Measurements from ENCODE around the gene NEK1. TPM values are rescaled to one million over a fixed set of nuclear protein-coding genes. Genes with fewer than 3 reads are reported as not detected.

Gene NEK1
- total and polyA plus RNA-seq, 12 donors = 3.6 to 18.6 (median 15.0) TPM

DNA sequence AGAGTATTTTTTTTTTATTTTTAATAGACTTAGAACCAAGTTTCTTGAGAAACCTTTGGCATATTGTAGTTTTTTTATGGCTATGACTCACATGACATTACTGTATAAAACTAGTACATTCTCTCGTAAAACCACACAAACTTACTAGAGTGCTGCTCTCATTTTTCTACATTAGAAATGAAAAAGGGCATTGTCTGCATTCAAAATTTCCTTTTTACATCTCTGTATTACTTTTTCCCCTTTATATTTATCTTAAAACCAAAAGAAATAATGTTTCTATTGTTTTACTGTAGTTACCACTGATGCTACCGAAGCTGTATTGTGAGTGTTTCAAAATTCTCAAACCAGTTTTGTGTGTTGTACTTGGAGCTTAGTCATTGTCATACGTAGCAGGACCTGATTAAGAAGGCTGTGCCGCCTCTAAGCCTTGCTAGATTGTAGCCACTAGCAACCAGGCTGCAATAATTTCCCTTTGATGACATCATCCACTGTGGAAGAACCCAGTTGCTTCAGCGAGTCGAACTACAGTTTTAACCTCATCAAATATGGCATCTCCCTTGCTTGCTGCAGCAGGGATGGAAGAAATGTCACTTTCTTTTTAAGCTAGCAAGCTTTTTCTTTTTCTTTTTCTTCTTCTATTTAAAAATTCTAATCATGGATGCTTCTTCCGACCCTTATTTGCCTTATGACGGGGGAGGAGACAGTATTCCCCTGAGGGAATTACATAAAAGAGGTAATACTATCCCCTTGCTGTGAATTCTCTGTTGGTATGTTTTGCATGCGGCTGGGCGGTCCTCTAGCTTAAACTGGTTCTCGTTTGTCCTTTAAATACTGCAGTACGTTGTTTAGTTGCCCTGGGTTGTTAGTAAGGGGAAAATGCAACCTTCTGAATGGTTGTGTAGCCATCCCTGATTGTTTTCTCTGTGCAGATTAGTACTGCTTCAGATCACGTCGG is 47.6 kb upstream of the NEK1 start:
- Histone ChIP-seq H3K9me3 (no peaks in the 10 kb centered on the region), H3K27ac (peak overlapping the region; percentile 68 to 89 (median 84)), H3K4me3 (peak overlapping the region; percentile 19 to 59 (median 50)), H3K4me1 (peaks cover 0 to 64% (median 33%) of the 10 kb centered on the region in 9 donors), H3K27me3 (no peaks in the 10 kb centered on the region), H3K36me3 (no peaks in the 10 kb centered on the region)
- ATAC-seq (peak; percentile 96 to 100 (median 99)), DNase-seq (peak in 1 of 2 donors; percentile 89)
- TF ChIP-seq, protein P1, sequence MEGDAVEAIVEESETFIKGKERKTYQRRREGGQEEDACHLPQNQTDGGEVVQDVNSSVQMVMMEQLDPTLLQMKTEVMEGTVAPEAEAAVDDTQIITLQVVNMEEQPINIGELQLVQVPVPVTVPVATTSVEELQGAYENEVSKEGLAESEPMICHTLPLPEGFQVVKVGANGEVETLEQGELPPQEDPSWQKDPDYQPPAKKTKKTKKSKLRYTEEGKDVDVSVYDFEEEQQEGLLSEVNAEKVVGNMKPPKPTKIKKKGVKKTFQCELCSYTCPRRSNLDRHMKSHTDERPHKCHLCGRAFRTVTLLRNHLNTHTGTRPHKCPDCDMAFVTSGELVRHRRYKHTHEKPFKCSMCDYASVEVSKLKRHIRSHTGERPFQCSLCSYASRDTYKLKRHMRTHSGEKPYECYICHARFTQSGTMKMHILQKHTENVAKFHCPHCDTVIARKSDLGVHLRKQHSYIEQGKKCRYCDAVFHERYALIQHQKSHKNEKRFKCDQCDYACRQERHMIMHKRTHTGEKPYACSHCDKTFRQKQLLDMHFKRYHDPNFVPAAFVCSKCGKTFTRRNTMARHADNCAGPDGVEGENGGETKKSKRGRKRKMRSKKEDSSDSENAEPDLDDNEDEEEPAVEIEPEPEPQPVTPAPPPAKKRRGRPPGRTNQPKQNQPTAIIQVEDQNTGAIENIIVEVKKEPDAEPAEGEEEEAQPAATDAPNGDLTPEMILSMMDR (IDR thresholded peaks at IDR 0.05) = no peak
- 3 to 4% methylated on average over 14 of the region's 14 CpGs for WGBS, 2 donors
- intact Hi-C loops (cut with DNase I) = loop anchor here in 8 of 10 donors (1.0 to 10.0 kb wide), 5 partner anchors 33 to 45 kb away; partner anchors contain the start of genes CLCN3 (in 6 of the 8) and NEK1 (in 1 of the 8)

DNA sequence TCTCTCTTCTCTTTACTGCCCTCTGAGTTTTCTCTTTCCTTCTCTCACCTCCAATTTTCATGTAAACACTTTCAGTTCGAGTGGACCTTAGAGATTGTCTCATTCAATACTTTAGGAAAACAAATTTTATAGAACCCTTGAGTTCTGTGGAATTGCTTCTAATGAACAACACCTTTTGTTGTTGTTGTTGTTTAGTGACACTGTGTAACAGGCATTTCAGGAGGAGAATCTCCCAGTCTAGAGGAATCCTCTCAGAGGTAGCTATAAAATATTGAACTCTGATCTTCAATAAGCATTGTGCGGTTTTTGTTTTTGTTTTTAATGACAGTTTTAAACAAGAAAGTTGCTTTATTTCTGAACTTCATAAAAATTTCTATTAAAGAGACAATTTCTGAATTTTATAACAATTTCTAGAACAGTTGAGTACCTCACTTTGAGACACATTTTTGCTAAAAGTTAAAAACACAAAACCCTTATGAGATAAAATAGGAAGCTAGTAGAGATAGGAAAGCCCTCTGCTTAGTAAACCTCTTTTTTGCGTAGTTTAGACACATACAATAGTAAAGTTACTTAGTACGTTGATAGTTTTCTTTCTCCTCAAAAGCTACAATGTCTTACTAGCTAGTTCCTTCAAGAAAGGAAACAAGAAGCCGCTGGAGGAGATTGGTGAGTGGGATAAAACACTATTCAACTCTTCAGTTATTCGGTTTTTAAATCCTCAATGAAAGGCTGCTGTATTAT is 46.8 kb upstream of the NEK1 start:
- intact Hi-C loops (cut with DNase I) = loop anchor here in 2 of 10 donors (2.0 to 5.0 kb wide), 2 partner anchors 37 to 38 kb away; partner anchors contain the start of gene CLCN3 (in 2 of the 2)
- TF ChIP-seq, protein P1 (IDR thresholded peaks at IDR 0.05) = no peak
- Histone ChIP-seq H3K27me3 (no peaks in the 10 kb centered on the region), H3K36me3 (no peaks in the 10 kb centered on the region), H3K9me3 (no peaks in the 10 kb centered on the region), H3K4me3 (peak overlapping the region in 9 of 10 donors; percentile 28 to 59 (median 50)), H3K27ac (peak overlapping the region; percentile 68 to 89 (median 84)), H3K4me1 (peaks cover 0 to 62% (median 25%) of the 10 kb centered on the region in 9 donors)
- 51 to 62% methylated on average over 6 of the region's 6 CpGs for WGBS, 2 donors
- no peak for DNase-seq
- no peak for ATAC-seq

DNA sequence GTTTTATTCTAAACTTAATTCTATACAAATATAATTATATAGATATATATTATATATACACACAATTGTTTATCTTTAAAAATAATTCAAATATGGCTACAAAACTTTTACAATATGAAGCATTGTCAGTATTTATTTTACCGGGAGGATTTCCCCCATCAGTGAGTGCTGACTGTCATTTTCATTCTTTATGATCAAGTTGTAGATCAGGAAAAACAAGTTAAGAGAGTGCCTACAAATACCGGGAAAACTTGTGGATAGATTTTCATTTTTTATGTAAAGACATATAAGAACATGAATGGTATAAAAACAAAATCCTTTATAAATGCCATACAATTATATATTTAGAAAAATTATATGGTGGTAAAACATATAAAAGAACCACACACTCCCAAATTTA is 45.8 kb upstream of the NEK1 start:
- DNase-seq (no peak), ATAC-seq (no peak)
- no peak overlapping the region for H3K4me3 ChIP-seq
- 74 to 80% methylated on average over 2 of the region's 2 CpGs for WGBS, 2 donors
- peaks cover 0 to 52% (median 16%) of the 10 kb centered on the region in 9 donors for H3K4me1 ChIP-seq
- H3K9me3 ChIP-seq = no peaks in the 10 kb centered on the region
- no peaks in the 10 kb centered on the region for H3K36me3 ChIP-seq
- TF ChIP-seq, protein P1 (IDR thresholded peaks at IDR 0.05) = no peak
- peak overlapping the region in 4 of 10 donors; percentile 81 to 88 (median 84) for H3K27ac ChIP-seq
- no peaks in the 10 kb centered on the region for H3K27me3 ChIP-seq
- intact Hi-C loops (cut with DNase I) = loop anchor here in 2 of 10 donors (2.0 to 5.0 kb wide), 2 partner anchors 36 to 37 kb away; partner anchors contain the start of gene CLCN3 (in 2 of the 2)
